ENCODE data around the gene POLR3C. TPM values are rescaled to one million over a fixed set of nuclear protein-coding genes. Genes with fewer than 3 reads are reported as not detected.

Gene POLR3C
- total RNA-seq, 2 donors from 2014 or later = 32.7 to 37.9 TPM

- Histone ChIP-seq H3K36me3 (ENCODE audit: control insufficient read depth, insufficient read depth, low read length) (no peaks in the 10 kb centered on the region), H3K4me1 (ENCODE audit: control insufficient read depth, insufficient read depth, low read length) (peaks cover 8% of the 10 kb centered on the region), H3K27ac (ENCODE audit: low read depth, low read length) (no peak overlapping the region), H3K27me3 (ENCODE audit: control insufficient read depth, insufficient read depth, low read length, poor library complexity, severe bottlenecking) (peaks cover 26% of the 10 kb centered on the region), H3K4me3 (ENCODE audit: low read length) (no peak overlapping the region), H3K9me3 (ENCODE audit: control insufficient read depth, low read length) (no peaks in the 10 kb centered on the region), H3K9ac (ENCODE audit: extremely low read depth, low read length, poor library complexity, severe bottlenecking) (no peak overlapping the region)
- H3K27ac Mint-ChIP-seq = no peak overlapping the region
- peaks cover 59% of the 10 kb centered on the region for H3K27me3 Mint-ChIP-seq (ENCODE audit: insufficient read depth)
- DNase-seq = no peak
- no peak for TF ChIP-seq CTCF (conservative IDR thresholded peaks at IDR 0.05)
- H3K9me3 Mint-ChIP-seq = no peaks in the 10 kb centered on the region
- H3K4me1 Mint-ChIP-seq = peaks cover 13% of the 10 kb centered on the region
- WGBS, 2 experiments (ENCODE audit: insufficient coverage in 1 of 2, insufficient read length in 1 of 2) = 96% methylated on average over 2 of the region's 2 CpGs; no CpG with 5 or more reads in 1 of the 2 experiments
- H3K36me3 Mint-ChIP-seq (ENCODE audit: low read depth) = no peaks in the 10 kb centered on the region
- no peak overlapping the region for H3K4me3 Mint-ChIP-seq
Measured at GRCh38 chr1:145878724-145879123, 54.7 kb downstream of the POLR3C start.

GRCh38 chr1:145879775-145880174 lies 55.8 kb downstream of the POLR3C start:
- Histone ChIP-seq H3K4me1 (ENCODE audit: control insufficient read depth, insufficient read depth, low read length) (peaks cover 8% of the 10 kb centered on the region), H3K36me3 (ENCODE audit: control insufficient read depth, insufficient read depth, low read length) (no peaks in the 10 kb centered on the region), H3K9ac (ENCODE audit: extremely low read depth, low read length, poor library complexity, severe bottlenecking) (no peak overlapping the region), H3K27ac (ENCODE audit: low read depth, low read length) (no peak overlapping the region), H3K27me3 (ENCODE audit: control insufficient read depth, insufficient read depth, low read length, poor library complexity, severe bottlenecking) (peaks cover 30% of the 10 kb centered on the region), H3K9me3 (ENCODE audit: control insufficient read depth, low read length) (no peaks in the 10 kb centered on the region), H3K4me3 (ENCODE audit: low read length) (no peak overlapping the region)
- Mint-ChIP-seq H3K4me1 (peaks cover 13% of the 10 kb centered on the region), H3K27ac (no peak overlapping the region), H3K4me3 (no peak overlapping the region), H3K9me3 (no peaks in the 10 kb centered on the region), H3K36me3 (ENCODE audit: low read depth) (no peaks in the 10 kb centered on the region), H3K27me3 (ENCODE audit: insufficient read depth) (peaks cover 59% of the 10 kb centered on the region)
- DNase-seq = no peak
- 36 to 40% methylated on average over 1 to 5 of the region's 5 CpGs for WGBS, 2 experiments (ENCODE audit: insufficient coverage in 1 of 2, insufficient read length in 1 of 2)
- TF ChIP-seq CTCF (conservative IDR thresholded peaks at IDR 0.05) = no peak

GRCh38 chr1:145884675-145885074 lies 60.7 kb downstream of the POLR3C start:
- no peak for TF ChIP-seq CTCF (conservative IDR thresholded peaks at IDR 0.05)

More at GRCh38 chr1:145884675-145885074, 60.7 kb downstream of the POLR3C start:
- Histone ChIP-seq H3K27ac (ENCODE audit: low read depth, low read length) (no peak overlapping the region), H3K9ac (ENCODE audit: extremely low read depth, low read length, poor library complexity, severe bottlenecking) (no peak overlapping the region), H3K36me3 (ENCODE audit: control insufficient read depth, insufficient read depth, low read length) (no peaks in the 10 kb centered on the region), H3K27me3 (ENCODE audit: control insufficient read depth, insufficient read depth, low read length, poor library complexity, severe bottlenecking) (peaks cover 33% of the 10 kb centered on the region), H3K9me3 (ENCODE audit: control insufficient read depth, low read length) (no peaks in the 10 kb centered on the region), H3K4me1 (ENCODE audit: control insufficient read depth, insufficient read depth, low read length) (peaks cover 2% of the 10 kb centered on the region), H3K4me3 (ENCODE audit: low read length) (no peak overlapping the region)
- Mint-ChIP-seq H3K4me1 (peaks cover 17% of the 10 kb centered on the region), H3K36me3 (ENCODE audit: low read depth) (no peaks in the 10 kb centered on the region), H3K9me3 (no peaks in the 10 kb centered on the region), H3K4me3 (no peak overlapping the region), H3K27me3 (ENCODE audit: insufficient read depth) (peaks cover 41% of the 10 kb centered on the region), H3K27ac (no peak overlapping the region)
- no peak for DNase-seq
- WGBS, 2 experiments (ENCODE audit: insufficient coverage in 1 of 2, insufficient read length in 1 of 2) = 86 to 87% methylated on average over 1 of the region's 1 CpG

Data from endodermal cell (in vitro differentiated cells).